Measurements from ENCODE around the gene GPSM3. TPM values are rescaled to one million over a fixed set of nuclear protein-coding genes. Genes with fewer than 3 reads are reported as not detected.

GPSM3 gene
- total and polyA plus RNA-seq, 2 of the 13 experiments (the other 11 are each of a cell fraction or from before 2014, with no cell fraction given): 0.18 to 6.2 TPM

- TF ChIP-seq RFX3 (CRISPR knock-in tag; IDR thresholded peaks at IDR 0.05) (no peak), ISX (CRISPR knock-in tag; conservative IDR thresholded peaks at IDR 0.05) (no peak), MEIS1 (CRISPR knock-in tag; IDR thresholded peaks at IDR 0.05; ENCODE audit: borderline replicate concordance) (no peak), SP4 (CRISPR knock-in tag; IDR thresholded peaks at IDR 0.05) (no peak), MAZ (IDR thresholded peaks at IDR 0.05; ENCODE audit: borderline replicate concordance, low read depth, low read length) (no peak), MAZ (CRISPR knock-in tag; IDR thresholded peaks at IDR 0.05; ENCODE audit: low read depth) (no peak), ZBTB43 (CRISPR knock-in tag; conservative IDR thresholded peaks at IDR 0.05) (no peak)
Observed at GRCh38 chr6:32149092-32149755, 43.2 kb downstream of the GPSM3 start (continued).

DNA sequence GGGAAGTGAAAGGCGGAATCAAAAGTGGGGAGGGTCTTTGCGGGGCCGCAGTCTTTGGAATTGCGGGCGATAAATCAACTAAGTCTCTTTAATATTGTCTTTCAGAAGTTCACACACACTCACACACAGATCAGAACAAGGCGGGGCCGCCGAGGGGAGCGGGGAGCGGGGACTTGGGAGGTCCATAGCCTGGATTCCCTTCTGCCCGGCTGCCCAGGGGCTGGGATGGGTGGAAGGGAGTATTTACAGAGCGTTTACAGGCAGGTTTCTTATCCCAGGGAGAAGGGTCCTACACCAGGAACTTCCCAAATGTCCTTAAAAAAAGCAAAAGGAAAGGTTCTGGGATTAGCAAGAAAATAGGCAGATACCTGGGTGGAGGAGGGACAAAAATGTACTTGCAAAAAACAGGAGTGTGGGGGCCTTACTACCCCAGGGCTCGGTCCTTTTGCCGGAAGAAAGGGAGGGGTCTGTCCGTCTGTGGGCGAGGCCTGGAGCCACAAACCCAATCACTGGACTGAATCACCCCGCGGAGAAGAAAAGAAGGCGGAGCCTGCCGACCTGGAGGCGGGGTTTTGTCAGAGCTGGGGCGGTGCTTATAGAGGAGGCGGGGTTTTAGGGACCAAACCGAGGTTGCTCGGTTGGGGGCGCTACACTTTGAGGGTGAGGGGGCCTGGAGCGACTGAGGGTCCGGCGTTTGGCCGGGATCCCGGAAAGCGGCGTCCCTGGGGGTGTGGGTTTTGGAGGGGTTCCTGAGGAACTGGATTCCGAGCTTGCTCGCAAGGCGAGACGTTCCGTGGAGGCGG is 44.0 kb downstream of the GPSM3 start:
- Histone ChIP-seq H3K27ac (ENCODE audit: extremely low read length, insufficient read depth, low read length) (no peak overlapping the region), H3K36me3 (replicated peaks in 1 of 2; ENCODE audit: control insufficient read depth in 1 of 2, insufficient read depth in 2 of 2, low read length in 2 of 2) (no peaks in the 10 kb centered on the region), H3K9ac (ENCODE audit: insufficient read depth, low read depth, low read length) (no peak overlapping the region), H3K4me1 (ENCODE audit: insufficient read depth, low read length) (peaks cover 20% of the 10 kb centered on the region), H3K4me3 (replicated peaks in 1 of 3; ENCODE audit: insufficient read depth in 1 of 3, low read depth in 2 of 3, low read length in 3 of 3) (no peak overlapping the region), H3K27me3 (ENCODE audit: control insufficient read depth in 1 of 2, insufficient read depth in 2 of 2, low read length in 2 of 2) (peaks cover 0 to 5% of the 10 kb centered on the region in 2 experiments; a peak in 2 of 5 replicates), H3K79me2 (ENCODE audit: insufficient read depth, low read length) (no peaks in the 10 kb centered on the region), H3K4me2 (ENCODE audit: low read depth, low read length) (no peak overlapping the region), H4K20me1 (ENCODE audit: insufficient read depth, low read length) (no peaks in the 10 kb centered on the region), H3K9me3 (ENCODE audit: low read length) (no peaks in the 10 kb centered on the region), H2AFZ (ENCODE audit: low read length) (no peak overlapping the region)
- DNase-seq (ENCODE audit: low spot score) (no peak), FAIRE-seq (no peak), ATAC-seq (no peak)
- WGBS (ENCODE audit: low lambda C conversion rate): 87% methylated on average over 39 of the region's 39 CpGs
- in situ Hi-C loops (cut with HindIII; ENCODE audit: extremely low pct_ligation_motif_present, low pct_unique_long_range_greater_than_20kb): no loop called here
- ChIA-PET CTCF (ENCODE audit: low intra/inter-chr PET ratio, low total read pairs) (no interaction called here), POLR2A (no interaction called here)
- no TSS peak for BruUV-seq (replicated peaks)
- TF ChIP-seq ZNF777 (CRISPR knock-in tag; IDR thresholded peaks at IDR 0.05) (no peak), IKZF4 (CRISPR knock-in tag; IDR thresholded peaks at IDR 0.05; ENCODE audit: borderline replicate concordance, low read depth, not compliant biosample characterization) (no peak), NFIB (CRISPR knock-in tag; IDR thresholded peaks at IDR 0.05; ENCODE audit: borderline replicate concordance) (no peak), HNRNPUL1 (IDR thresholded peaks at IDR 0.05; ENCODE audit: low read depth, low read length) (no peak), PATZ1 (CRISPR knock-in tag; IDR thresholded peaks at IDR 0.05) (no peak), FIP1L1 (IDR thresholded peaks at IDR 0.05; ENCODE audit: borderline replicate concordance, insufficient read depth, low read depth, low read length) (no peak), GLMP (CRISPR knock-in tag; IDR thresholded peaks at IDR 0.05; ENCODE audit: borderline replicate concordance) (no peak), GTF2F1 (IDR thresholded peaks at IDR 0.05; ENCODE audit: low read length) (no peak), DBP (CRISPR knock-in tag; IDR thresholded peaks at IDR 0.05; ENCODE audit: not compliant biosample characterization) (no peak)
- intact Hi-C loops (cut with micrococcal nuclease; ENCODE audit: unreplicated experiment): no loop called here
